Spinal cord (tissue), 10 donors: ENCODE data around the gene TAPBPL. TPM values are rescaled to one million over a fixed set of nuclear protein-coding genes. Genes with fewer than 3 reads are reported as not detected.

Experiments used
- DNase-seq, 6 donors: peaks; one replicate each; pipeline versions ENCODE4 v3.0.0 to v3.0.0-alpha.2; 2013 to 2015; ENCODE audit warnings: low spot score in 6 of 6, low read depth in 4 of 6
- H3K27ac ChIP-seq: one replicate; pipeline ENCODE4 v1.5.1; 2013; ENCODE audit warnings: low read depth, low read length, control low read depth
- H3K27me3 ChIP-seq: one replicate; pipeline ENCODE4 v1.6.1; 2013; ENCODE audit warnings: low read length; ENCODE audit not compliant: control insufficient read depth, insufficient read depth
- H3K36me3 ChIP-seq: one replicate; pipeline ENCODE4 v1.6.1; 2013; ENCODE audit warnings: low read length; ENCODE audit not compliant: control insufficient read depth, insufficient read depth
- H3K4me1 ChIP-seq: one replicate; pipeline ENCODE4 v1.6.1; 2013; ENCODE audit warnings: low read length; ENCODE audit not compliant: control insufficient read depth, insufficient read depth
- H3K4me3 ChIP-seq: one replicate; pipeline ENCODE4 v1.5.1; 2013; ENCODE audit warnings: low read depth, low read length, control low read depth
- H3K9me3 ChIP-seq: one replicate; pipeline ENCODE4 v1.6.1; 2013; ENCODE audit warnings: low read length; ENCODE audit not compliant: control insufficient read depth, insufficient read depth
- WGBS: methylation state at CpG from one replicate; pipeline ENCODE4 v1.1.5; 2013; ENCODE audit warnings: missing lambda C conversion rate; ENCODE audit not compliant: insufficient coverage; 5-methylcytosine and 5-hydroxymethylcytosine counted together
- polyA plus RNA-seq, 2 donors: library from polyadenylated mRNA; unstranded; fragments of 120-200 nt; gene quantifications; one replicate each; pipeline ENCODE4 v1.2.1, GENCODE V29; 2013; ENCODE audit not compliant: insufficient read length in 2 of 2
- total RNA-seq, 2 donors: library from RNA; depleted of rRNA in 1 of 2; stranded (reverse); fragments of 120-200 nt in 1 of 2; fragments of >200 nt in 1 of 2; gene quantifications; one replicate each; pipeline versions ENCODE4 v1.2.3 to v1.2.4, GENCODE V29; 2013 to 2014
- donor health status: healthy.

Gene TAPBPL
- total and polyA plus RNA-seq, 4 donors: 7.6 to 26.4 (median 10.4) TPM

- Histone ChIP-seq H3K27ac (no peak overlapping the region), H3K36me3 (peaks cover 28% of the 10 kb centered on the region)
- 82% methylated on average over 7 of the region's 12 CpGs for WGBS
Observed at GRCh38 chr12:6507102-6507998, 55.5 kb downstream of the TAPBPL start.

GRCh38 chr12:6508087-6508486 is 56.2 kb downstream of the TAPBPL start:
- peaks cover 32% of the 10 kb centered on the region for H3K36me3 ChIP-seq
- no peak for DNase-seq
- no peaks in the 10 kb centered on the region for H3K27me3 ChIP-seq
- H3K9me3 ChIP-seq: no peaks in the 10 kb centered on the region
- WGBS: 100% methylated on average over 2 of the region's 7 CpGs
- H3K4me3 ChIP-seq: no peak overlapping the region
- H3K27ac ChIP-seq: no peak overlapping the region
- H3K4me1 ChIP-seq: no peaks in the 10 kb centered on the region

More at GRCh38 chr12:6507102-6507998, 55.5 kb downstream of the TAPBPL start:
- no peaks in the 10 kb centered on the region for H3K27me3 ChIP-seq
- H3K9me3 ChIP-seq: no peaks in the 10 kb centered on the region
- no peak for DNase-seq
- no peaks in the 10 kb centered on the region for H3K4me1 ChIP-seq
- no peak overlapping the region for H3K4me3 ChIP-seq

Other genes starting within 250 kb of the TAPBPL start
- under 1 TPM in 1 of 2 donors, not detected in 1; 0.39 TPM for gene PLEKHG6, start 141.4 kb upstream of the TAPBPL start, total RNA-seq
- gene PLEKHG6, start 141.4 kb upstream of the TAPBPL start, polyA plus RNA-seq: under 1 TPM; 0.32 to 0.95 TPM
- 10 to 100 TPM; 38.1 to 62.4 TPM for gene TNFRSF1A, start 110.0 kb upstream of the TAPBPL start, total RNA-seq
- 10 to 100 TPM; 54.0 to 57.3 TPM for gene TNFRSF1A, start 110.0 kb upstream of the TAPBPL start, polyA plus RNA-seq
- gene SCNN1A, start 76.5 kb upstream of the TAPBPL start, total RNA-seq: 1 to 10 TPM in 1 of 2 donors, under 1 TPM in 1; 0.40 to 1.3 TPM
- under 1 TPM; 0.69 to 0.76 TPM for gene SCNN1A, start 76.5 kb upstream of the TAPBPL start, polyA plus RNA-seq
- gene LTBR, start 67.9 kb upstream of the TAPBPL start, total RNA-seq: 10 to 100 TPM in 1 of 2 donors, 1 to 10 TPM in 1; 6.8 to 43.5 TPM
- gene LTBR, start 67.9 kb upstream of the TAPBPL start, polyA plus RNA-seq: 10 to 100 TPM; 17.7 to 24.5 TPM
- under 1 TPM; 0.50 TPM for gene CD27, start 7.1 kb upstream of the TAPBPL start, total RNA-seq
- gene CD27, start 7.1 kb upstream of the TAPBPL start, polyA plus RNA-seq: 1 to 10 TPM; 3.0 to 3.6 TPM
- gene VAMP1, start 18.6 kb downstream of the TAPBPL start, total RNA-seq: 100 to 1,000 TPM in 1 of 2 donors, 10 to 100 TPM in 1; 38.3 to 185 TPM
- gene VAMP1, start 18.6 kb downstream of the TAPBPL start, polyA plus RNA-seq: 100 to 1,000 TPM; 279 TPM
- gene MRPL51, start 41.2 kb downstream of the TAPBPL start, total RNA-seq: 100 to 1,000 TPM in 1 of 2 donors, 10 to 100 TPM in 1; 45.4 to 180 TPM
- gene MRPL51, start 41.2 kb downstream of the TAPBPL start, polyA plus RNA-seq: 100 to 1,000 TPM; 122 to 128 TPM
- 10 to 100 TPM; 21.0 to 30.0 TPM for gene NCAPD2, start 42.1 kb downstream of the TAPBPL start, total RNA-seq
- 10 to 100 TPM; 28.9 to 29.1 TPM for gene NCAPD2, start 42.1 kb downstream of the TAPBPL start, polyA plus RNA-seq
- 1,000 to 10,000 TPM; 1,774 to 2,778 TPM for gene GAPDH, start 82.5 kb downstream of the TAPBPL start, total RNA-seq
- gene GAPDH, start 82.5 kb downstream of the TAPBPL start, polyA plus RNA-seq: 1,000 to 10,000 TPM; 3,263 to 3,295 TPM
- gene IFFO1, start 104.0 kb downstream of the TAPBPL start, total RNA-seq: 10 to 100 TPM in 1 of 2 donors, 1 to 10 TPM in 1; 8.4 to 15.8 TPM
- 10 to 100 TPM; 26.4 to 35.6 TPM for gene IFFO1, start 104.0 kb downstream of the TAPBPL start, polyA plus RNA-seq
- gene NOP2, start 116.2 kb downstream of the TAPBPL start, total RNA-seq: 10 to 100 TPM in 1 of 2 donors, 1 to 10 TPM in 1; 8.0 to 22.2 TPM
- 10 to 100 TPM; 24.5 to 33.7 TPM for gene NOP2, start 116.2 kb downstream of the TAPBPL start, polyA plus RNA-seq
- gene CHD4, start 155.3 kb downstream of the TAPBPL start, total RNA-seq: 100 to 1,000 TPM; 179 to 185 TPM
- 100 to 1,000 TPM; 177 to 185 TPM for gene CHD4, start 155.3 kb downstream of the TAPBPL start, polyA plus RNA-seq
- 1 to 10 TPM; 2.5 to 3.5 TPM for gene LPAR5, start 183.9 kb downstream of the TAPBPL start, total RNA-seq
- gene LPAR5, start 183.9 kb downstream of the TAPBPL start, polyA plus RNA-seq: 1 to 10 TPM; 6.0 to 9.1 TPM
- gene ACRBP, start 195.4 kb downstream of the TAPBPL start, total RNA-seq: 1 to 10 TPM in 1 of 2 donors, under 1 TPM in 1; 0.69 to 3.9 TPM
- gene ACRBP, start 195.4 kb downstream of the TAPBPL start, polyA plus RNA-seq: 1 to 10 TPM; 1.9 to 3.6 TPM
- 10 to 100 TPM; 87.5 to 90.5 TPM for gene ING4, start 211.1 kb downstream of the TAPBPL start, total RNA-seq
- gene ING4, start 211.1 kb downstream of the TAPBPL start, polyA plus RNA-seq: 100 to 1,000 TPM in 1 of 2 donors, 10 to 100 TPM in 1; 94.6 to 104 TPM
- 10 to 100 TPM; 14.9 to 33.8 TPM for gene ZNF384, start 237.3 kb downstream of the TAPBPL start, total RNA-seq
- gene ZNF384, start 237.3 kb downstream of the TAPBPL start, polyA plus RNA-seq: 10 to 100 TPM; 66.6 to 80.2 TPM
- gene PIANP, start 248.8 kb downstream of the TAPBPL start, total RNA-seq: 1 to 10 TPM; 2.0 to 3.8 TPM
- 10 to 100 TPM; 81.7 to 86.8 TPM for gene PIANP, start 248.8 kb downstream of the TAPBPL start, polyA plus RNA-seq